HG03159 (cell line): ENCODE data around the gene VCAN.

Experiments used
- ATAC-seq: cut with Tn5 transposase; IDR thresholded peaks from one replicate; pipeline ENCODE4 v1.9.1; 2021; ENCODE audit warnings: mild to moderate bottlenecking, moderate library complexity; ENCODE audit not compliant: unreplicated experiment

Gene VCAN

DNA sequence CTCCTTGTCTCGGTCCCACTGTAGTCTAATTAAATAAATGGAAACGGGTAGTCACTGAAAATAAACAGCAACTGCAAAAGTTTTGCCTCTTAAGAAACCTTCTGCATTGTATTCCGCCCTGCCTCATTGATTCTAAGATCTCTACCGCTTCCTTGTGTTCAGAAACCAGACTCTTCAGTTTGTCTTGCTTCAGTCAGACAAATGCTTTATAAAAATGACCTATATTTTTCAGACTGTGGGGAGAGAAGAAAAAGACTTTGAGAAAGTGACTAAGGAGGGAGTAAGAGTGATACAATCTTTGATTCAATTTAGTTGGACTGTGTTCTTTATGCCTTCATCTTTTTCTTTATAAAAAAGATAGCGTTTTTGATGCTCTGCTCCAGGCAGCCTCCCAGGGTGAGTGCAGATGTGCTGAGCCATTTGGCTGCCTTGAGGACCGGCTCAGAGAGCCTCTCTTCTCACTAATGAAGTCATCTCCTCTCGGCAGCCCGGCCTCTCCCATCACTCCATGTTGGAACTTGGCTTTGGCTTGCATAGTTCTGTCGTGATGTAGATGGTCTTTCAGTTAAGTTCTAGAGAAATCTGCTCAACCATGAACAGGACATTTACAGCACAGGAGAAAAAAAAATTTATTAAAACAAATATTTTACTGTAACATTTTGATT, 4.0 kb upstream of the VCAN start:
- ATAC-seq = no peak

GRCh38 chr5:83469075-83469474, 2.5 kb upstream of the VCAN start:
- no peak for ATAC-seq

DNA sequence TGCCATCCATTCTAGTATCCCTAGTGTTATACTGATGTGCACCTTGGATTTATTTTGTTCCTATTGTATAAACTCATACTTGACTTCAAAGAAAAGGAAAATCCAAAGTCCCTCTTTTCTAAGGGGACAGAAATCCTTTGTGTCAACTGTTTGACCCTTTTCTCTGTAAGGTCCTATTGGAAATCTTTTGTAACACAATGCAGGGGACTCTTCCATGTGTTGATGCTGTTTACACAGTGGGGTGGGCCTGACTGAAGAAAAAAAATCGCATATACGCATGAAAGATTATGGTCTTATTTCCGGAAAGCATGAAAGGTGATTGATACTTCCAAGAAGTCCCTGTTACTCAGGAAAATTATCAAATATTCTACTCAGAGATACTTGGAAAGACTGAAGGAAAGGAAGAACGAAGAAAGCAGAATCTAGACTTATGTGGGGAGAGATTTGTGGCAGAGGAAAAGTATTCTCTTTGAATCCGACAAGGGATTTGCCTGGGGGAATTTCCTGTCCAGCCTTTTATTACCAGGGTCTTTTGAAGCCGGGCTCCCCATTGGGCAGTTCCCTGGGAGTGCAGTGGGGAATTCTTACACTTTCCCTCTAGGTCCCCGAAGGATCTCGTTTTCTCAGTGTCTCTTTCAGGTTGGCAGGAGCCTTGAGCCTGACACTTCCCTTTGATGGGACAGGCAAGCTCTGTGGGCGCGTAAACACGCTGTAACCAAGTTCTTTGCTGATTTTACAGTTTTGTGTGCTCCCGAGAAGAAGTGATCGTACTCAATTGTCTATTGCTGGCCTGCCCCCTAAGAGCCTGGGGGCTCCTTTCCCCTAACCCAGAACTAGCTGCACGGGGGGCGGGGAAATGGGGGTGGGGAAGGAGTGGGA, 779 bp upstream of the VCAN start:
- ATAC-seq = no peak

GRCh38 chr5:83472213-83472507, 616 bp downstream of the VCAN start:
- no peak for ATAC-seq

GRCh38 chr5:83472508-83473345, 1.2 kb downstream of the VCAN start:
- peak; percentile 46 for ATAC-seq

GRCh38 chr5:83473346-83474160, 2.0 kb downstream of the VCAN start:
- ATAC-seq = peak; percentile 64

GRCh38 chr5:83474161-83474796, 2.7 kb downstream of the VCAN start:
- no peak for ATAC-seq

GRCh38 chr5:83474991-83475390, 3.4 kb downstream of the VCAN start:
- ATAC-seq = no peak

- no peak for ATAC-seq
Measured at GRCh38 chr5:83475391-83475863, 3.9 kb downstream of the VCAN start.

- no peak for ATAC-seq
Measured at GRCh38 chr5:83475935-83476814, 4.6 kb downstream of the VCAN start.

DNA sequence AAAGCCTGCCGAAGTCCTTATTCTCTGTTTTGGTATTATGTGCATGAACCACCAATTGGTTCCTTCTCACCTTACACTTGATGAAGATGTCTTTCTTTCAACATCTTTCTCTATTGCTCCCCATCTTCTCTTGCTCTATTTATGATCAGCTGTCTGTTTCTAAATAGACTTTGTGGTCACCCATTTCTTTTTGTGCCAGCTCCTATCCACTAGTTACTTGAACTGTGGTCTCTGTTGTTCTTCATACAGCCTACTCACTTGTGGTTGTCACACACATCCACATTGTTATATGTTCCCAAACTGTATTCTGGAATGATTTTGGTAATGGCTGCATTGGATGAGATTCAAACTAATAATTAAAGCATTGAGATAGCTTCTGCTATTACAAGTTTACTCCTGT, 11.4 kb downstream of the VCAN start:
- ATAC-seq = no peak

- no peak for ATAC-seq
Measured at GRCh38 chr5:83484294-83484693, 12.8 kb downstream of the VCAN start.

DNA sequence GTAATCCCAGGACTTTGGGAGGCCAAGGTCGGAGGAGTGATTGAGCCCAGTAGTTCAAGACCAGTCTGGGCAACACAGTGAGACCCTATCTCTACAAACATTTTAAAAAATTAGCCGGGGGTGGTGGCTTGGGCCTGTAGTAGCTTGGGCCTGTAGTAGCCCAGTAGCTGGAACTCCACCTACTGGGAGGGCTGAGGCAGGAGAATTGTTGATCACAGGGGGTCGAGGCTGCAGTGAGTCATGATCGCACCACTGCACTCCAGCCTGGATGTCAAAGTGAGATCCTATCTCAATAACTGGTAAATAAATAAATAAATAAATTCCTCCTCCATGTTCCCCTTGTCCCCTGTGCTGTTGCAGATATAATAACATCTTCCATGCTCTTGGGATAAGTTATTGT, 14.3 kb downstream of the VCAN start:
- ATAC-seq = no peak

- no peak for ATAC-seq
Measured at GRCh38 chr5:83487155-83487554, 15.6 kb downstream of the VCAN start.

DNA sequence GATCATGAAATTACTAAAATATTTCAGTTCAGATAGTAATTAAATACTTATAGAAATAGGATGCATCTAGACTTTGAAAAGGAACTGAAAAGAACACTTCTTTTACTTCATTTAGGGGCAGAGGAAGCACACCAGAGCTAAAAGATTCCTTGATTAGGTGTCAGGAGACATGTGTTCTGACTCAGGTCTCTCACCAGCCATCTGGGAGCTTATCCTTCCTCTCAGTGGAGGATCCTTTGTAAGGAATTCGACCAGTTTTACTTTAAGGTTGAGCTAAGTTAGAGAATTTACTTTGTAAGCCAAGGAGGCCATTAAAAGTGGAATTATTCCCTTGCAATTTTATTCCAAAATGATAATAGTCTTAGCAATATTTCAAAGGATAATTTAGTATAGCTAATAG, 16.7 kb downstream of the VCAN start:
- ATAC-seq = no peak

DNA sequence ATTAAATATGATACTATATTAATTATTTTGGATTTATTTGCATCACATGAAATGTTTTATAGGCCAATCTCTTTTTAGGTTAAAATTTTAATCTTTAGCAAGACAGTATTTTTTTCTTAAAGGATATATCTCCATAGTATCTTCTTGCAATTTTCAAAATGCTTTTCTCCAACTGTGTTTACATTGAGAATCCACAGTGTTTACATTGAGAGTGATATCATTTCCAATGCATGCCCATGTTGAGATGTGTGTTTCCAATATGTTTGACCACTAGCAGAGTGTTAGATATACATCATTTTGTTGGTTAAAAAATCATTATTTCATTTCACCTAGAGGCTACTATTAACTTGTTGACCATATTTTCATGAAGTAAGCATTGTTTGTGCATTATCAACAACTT, 17.3 kb downstream of the VCAN start:
- ATAC-seq = no peak

DNA sequence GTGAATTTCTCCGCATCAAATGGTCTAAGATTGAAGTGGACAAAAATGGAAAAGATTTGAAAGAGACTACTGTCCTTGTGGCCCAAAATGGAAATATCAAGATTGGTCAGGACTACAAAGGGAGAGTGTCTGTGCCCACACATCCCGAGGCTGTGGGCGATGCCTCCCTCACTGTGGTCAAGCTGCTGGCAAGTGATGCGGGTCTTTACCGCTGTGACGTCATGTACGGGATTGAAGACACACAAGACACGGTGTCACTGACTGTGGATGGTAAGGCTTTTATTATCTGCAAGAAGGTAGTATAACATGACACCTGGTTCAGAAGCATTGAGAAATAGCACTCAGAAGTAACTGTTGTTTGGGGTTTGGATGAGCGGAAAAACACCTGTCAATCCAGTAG, 18.7 kb downstream of the VCAN start:
- ATAC-seq = no peak

DNA sequence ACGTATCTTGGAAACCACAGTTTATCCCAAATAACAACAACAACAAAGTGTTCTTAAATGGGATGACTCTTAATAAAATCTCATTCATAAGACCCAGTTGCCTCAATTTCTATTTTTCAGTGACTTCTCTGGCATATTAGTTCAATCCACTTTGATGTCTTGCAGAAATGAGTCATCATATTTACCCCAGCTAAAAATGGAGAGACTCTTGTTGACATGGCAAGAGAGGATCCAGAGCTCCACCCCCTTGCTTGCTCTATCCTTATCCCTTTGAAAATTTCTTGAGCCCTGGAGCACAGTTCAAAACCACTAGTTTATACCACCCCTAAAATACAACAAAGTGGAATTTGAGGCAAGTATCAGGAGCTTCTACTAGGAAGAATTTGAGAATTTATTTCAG, 20.8 kb downstream of the VCAN start:
- no peak for ATAC-seq

DNA sequence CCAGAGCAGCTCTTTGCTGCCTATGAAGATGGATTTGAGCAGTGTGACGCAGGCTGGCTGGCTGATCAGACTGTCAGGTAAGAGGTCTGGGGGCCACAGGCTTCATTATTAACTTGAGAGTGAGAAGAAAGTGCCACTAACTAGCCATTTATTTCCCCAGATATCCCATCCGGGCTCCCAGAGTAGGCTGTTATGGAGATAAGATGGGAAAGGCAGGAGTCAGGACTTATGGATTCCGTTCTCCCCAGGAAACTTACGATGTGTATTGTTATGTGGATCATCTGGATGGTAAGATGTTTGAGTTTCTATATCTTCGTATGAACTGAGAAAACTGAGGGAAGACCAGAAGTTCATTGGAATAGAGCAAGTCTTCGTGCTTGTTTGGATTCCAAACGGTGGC, 22.1 kb downstream of the VCAN start:
- ATAC-seq = no peak
